ENCODE measurements around the gene IGF2BP3.

- TF ChIP-seq YY1 (IDR thresholded peaks at IDR 0.05; ENCODE audit: insufficient read depth, insufficient read length) (no peak), ZNF274 (IDR thresholded peaks at IDR 0.05; ENCODE audit: low read depth, low read length) (no peak)
These were observed 44.5 kb upstream of the IGF2BP3 start for GRCh38 chr7:23514755-23515154.

Measured in NT2/D1 (cell line).